IMR-90 (cell line): Measurements from ENCODE around the gene DNAJB12. TPM values are rescaled to one million over a fixed set of nuclear protein-coding genes. Genes with fewer than 3 reads are reported as not detected.

ENCODE experiments used
- ATAC-seq: fragments of 200-7000 bp; cut with Tn5 transposase; 2 replicates; pipeline ENCODE4 v1.9.1; 2020; ENCODE audit warnings: low read depth, mild to moderate bottlenecking, moderate library complexity
- BruUV-seq: library from RNA; stranded (reverse); fragments of 400-500 nt; replicated peaks from 2 replicates; lab custom pipeline; 2021; lab: Mats Ljungman, UMichigan
- CTCF ChIA-PET: fragments of 300-600 bp; formaldehyde crosslinking; extraction: SDS; loops from one replicate; lab custom pipeline; 2021; ENCODE audit warnings: antibody characterized with exemption; lab: Yijun Ruan, JAX
- POLR2A ChIA-PET: fragments of 300-600 bp; sonication (Branson Sonifier 250); formaldehyde crosslinking; loops from one replicate; lab custom pipeline; 2022; ENCODE audit warnings: antibody characterized with exemption; ENCODE audit not compliant: unreplicated experiment; lab: Charles Lee
- DNase-seq: peaks from one replicate; pipeline ENCODE4 v3.0.0; 2013
- H2AFZ ChIP-seq: replicated peaks from 2 replicates; pipeline ENCODE3; 2013; ENCODE audit warnings: low read length, mild to moderate bottlenecking; ENCODE audit not compliant: poor library complexity
- H2AK5ac ChIP-seq: 2 replicates; pipeline ENCODE4 v1.6.1; 2013; ENCODE audit warnings: low read depth, low read length, inconsistent platforms
- H2AK9ac ChIP-seq: replicated peaks from 2 replicates; pipeline ENCODE3; 2013; ENCODE audit warnings: mild to moderate bottlenecking, low read depth, low read length, moderate library complexity; ENCODE audit not compliant: poor library complexity
- H2BK120ac ChIP-seq: 2 replicates; pipeline ENCODE4 v1.6.1; 2013; ENCODE audit warnings: low read depth, low read length, inconsistent platforms
- H2BK15ac ChIP-seq: 3 replicates; pipeline ENCODE4 v1.6.1; 2013; ENCODE audit warnings: low read depth, low read length, inconsistent platforms
- H2BK20ac ChIP-seq: 2 replicates; pipeline ENCODE4 v1.6.1; 2013; ENCODE audit warnings: low read depth, mild to moderate bottlenecking, inconsistent platforms, low read length, moderate library complexity
- H2BK5ac ChIP-seq: 2 replicates; pipeline ENCODE4 v1.6.1; 2013; ENCODE audit warnings: mild to moderate bottlenecking, low read depth, low read length, inconsistent platforms; ENCODE audit not compliant: poor library complexity, severe bottlenecking
- H3K14ac ChIP-seq: replicated peaks from 2 replicates; pipeline ENCODE4 v1.6.1; 2013; ENCODE audit warnings: low read depth, low read length, inconsistent platforms
- H3K18ac ChIP-seq: 2 replicates; pipeline ENCODE4 v1.6.1; 2013; ENCODE audit warnings: low read depth, low read length, control low read depth
- H3K23ac ChIP-seq: 2 replicates; pipeline ENCODE4 v1.6.1; 2013; ENCODE audit warnings: low read depth, low read length, inconsistent platforms
- H3K27ac ChIP-seq: 2 replicates; pipeline ENCODE4 v1.5.1; 2013; ENCODE audit warnings: mild to moderate bottlenecking, control low read depth, low read length; ENCODE audit not compliant: insufficient read depth
- H3K27me3 ChIP-seq: 2 replicates; pipeline ENCODE4 v1.6.1; 2013; ENCODE audit warnings: low read length; ENCODE audit not compliant: control insufficient read depth, insufficient read depth
- H3K36me3 ChIP-seq: 2 replicates; pipeline ENCODE4 v1.6.1; 2013; ENCODE audit warnings: low read length, mixed read lengths; ENCODE audit not compliant: control insufficient read depth, insufficient read depth
- H3K4ac ChIP-seq: 2 replicates; pipeline ENCODE4 v1.6.1; 2013; ENCODE audit warnings: low read depth, low read length, inconsistent platforms
- H3K4me1 ChIP-seq: 2 replicates; pipeline ENCODE4 v1.6.1; 2013; ENCODE audit warnings: low read length, mixed read lengths; ENCODE audit not compliant: control insufficient read depth, insufficient read depth
- H3K4me2 ChIP-seq: 2 replicates; pipeline ENCODE4 v1.6.1; 2013; ENCODE audit warnings: low read depth, mild to moderate bottlenecking, control low read depth, low read length, moderate library complexity
- H3K4me3 ChIP-seq: 2 replicates; pipeline ENCODE4 v1.5.1; 2013; ENCODE audit warnings: low read depth, mild to moderate bottlenecking, control low read depth, low read length, moderate library complexity; ENCODE audit not compliant: insufficient read depth
- H3K56ac ChIP-seq: 2 replicates; pipeline ENCODE4 v1.6.1; 2013; ENCODE audit warnings: low read length, inconsistent platforms; ENCODE audit not compliant: insufficient read depth; ENCODE audit errors: extremely low read depth
- H3K79me1 ChIP-seq, 2 experiments: 2 replicates each; pipeline ENCODE4 v1.6.1; 2013; ENCODE audit warnings: low read length in 2 of 2, inconsistent platforms in 1 of 2, low read depth in 1 of 2
- H3K9ac ChIP-seq: 2 replicates; pipeline ENCODE4 v1.6.1; 2013; ENCODE audit warnings: low read depth, low read length, control low read depth
- H3K9me1 ChIP-seq: 2 replicates; pipeline ENCODE4 v1.6.1; 2013; ENCODE audit warnings: low read length, inconsistent platforms; ENCODE audit not compliant: insufficient read depth
- H3K9me3 ChIP-seq: 2 replicates; pipeline ENCODE4 v1.6.1; 2013; ENCODE audit warnings: low read length; ENCODE audit not compliant: control insufficient read depth, insufficient read depth
- H4K20me1 ChIP-seq: 2 replicates; pipeline ENCODE4 v1.6.1; 2013; ENCODE audit warnings: low read length, inconsistent platforms; ENCODE audit not compliant: insufficient read depth
- H4K5ac ChIP-seq: 2 replicates; pipeline ENCODE4 v1.6.1; 2013; ENCODE audit warnings: mild to moderate bottlenecking, low read depth, low read length, control low read depth
- H4K8ac ChIP-seq, 2 experiments: 2 replicates each; pipeline ENCODE4 v1.6.1; 2013; ENCODE audit warnings: low read depth in 2 of 2, low read length in 2 of 2, control low read depth in 1 of 2, inconsistent platforms in 1 of 2
- H4K91ac ChIP-seq: 2 replicates; pipeline ENCODE4 v1.6.1; 2013; ENCODE audit warnings: low read depth, low read length, inconsistent platforms; ENCODE audit not compliant: insufficient read depth
- BHLHE40 ChIP-seq: fragments of 150-350 bp; IDR thresholded peaks from 2 replicates; pipeline ENCODE4 v1.6.1; 2016; ENCODE audit warnings: mild to moderate bottlenecking, low read depth, low read length
- CEBPB ChIP-seq: IDR thresholded peaks from 2 replicates; pipeline ENCODE4 v1.6.1; 2012; ENCODE audit warnings: low read depth, low read length, improper control_type of control experiment
- CHD1 ChIP-seq: IDR thresholded peaks from 2 replicates; pipeline ENCODE4 v1.6.1; 2012; ENCODE audit warnings: low read depth, low read length, improper control_type of control experiment
- CTCF ChIP-seq: conservative IDR thresholded peaks from 2 replicates; pipeline ENCODE4 v1.5.1; 2012; ENCODE audit warnings: mild to moderate bottlenecking, low read depth, low read length, improper control_type of control experiment
- FOS ChIP-seq: fragments of 150-350 bp; IDR thresholded peaks from 2 replicates; pipeline ENCODE4 v1.6.1; 2016; ENCODE audit warnings: low read depth, low read length
- MAFK ChIP-seq: IDR thresholded peaks from 2 replicates; pipeline ENCODE4 v1.6.1; 2012; ENCODE audit warnings: low read depth, low read length, improper control_type of control experiment
- MAZ ChIP-seq: IDR thresholded peaks from 2 replicates; pipeline ENCODE4 v1.6.1; 2012; ENCODE audit warnings: low read depth, mild to moderate bottlenecking, low read length, improper control_type of control experiment, moderate library complexity, borderline replicate concordance
- MXI1 ChIP-seq: IDR thresholded peaks from 2 replicates; pipeline ENCODE4 v1.6.1; 2012; ENCODE audit warnings: low read depth, mild to moderate bottlenecking, low read length, moderate library complexity, borderline replicate concordance
- NFE2L2 ChIP-seq: fragments of 150-350 bp; IDR thresholded peaks from 2 replicates; pipeline ENCODE4 v1.6.1; 2016; ENCODE audit warnings: low read depth, mild to moderate bottlenecking, low read length
- POLR2A ChIP-seq: IDR thresholded peaks from 2 replicates; pipeline ENCODE4 v1.6.1; 2012; ENCODE audit warnings: mild to moderate bottlenecking, low read depth, low read length
- RAD21 ChIP-seq: IDR thresholded peaks from 2 replicates; pipeline ENCODE4 v1.6.1; 2012; ENCODE audit warnings: low read length, improper control_type of control experiment
- RCOR1 ChIP-seq: IDR thresholded peaks from 2 replicates; pipeline ENCODE4 v1.6.1; 2012; ENCODE audit warnings: mild to moderate bottlenecking, low read length, improper control_type of control experiment; ENCODE audit not compliant: insufficient replicate concordance
- RFX5 ChIP-seq: IDR thresholded peaks from 2 replicates; pipeline ENCODE4 v1.8.0; 2012; ENCODE audit warnings: low read depth, mild to moderate bottlenecking, low read length, moderate library complexity
- SMC3 ChIP-seq: fragments of 150-350 bp; IDR thresholded peaks from 2 replicates; pipeline ENCODE4 v1.6.1; 2016; ENCODE audit warnings: low read depth, mild to moderate bottlenecking, antibody characterized with exemption, low read length, moderate library complexity
- USF2 ChIP-seq: fragments of 150-350 bp; IDR thresholded peaks from 2 replicates; pipeline ENCODE4 v1.6.1; 2017; ENCODE audit warnings: mild to moderate bottlenecking, antibody characterized with exemption, low read length, low read depth
- WGBS, 2 experiments: methylation state at CpG; one replicate each; pipeline versions ENCODE4 v1.1.5 to v1.1.7; 2013; ENCODE audit warnings: missing lambda C conversion rate in 2 of 2; ENCODE audit not compliant: insufficient read length in 1 of 2; ENCODE audit errors: extremely low coverage in 2 of 2; 5-methylcytosine and 5-hydroxymethylcytosine counted together
- dilution Hi-C: fragments of 300-500 bp; cut with HindIII; formaldehyde crosslinking; loops from one replicate; pipeline ENCODE4 v1.14.3; 2018; ENCODE audit warnings: low sequenced_read_pairs; ENCODE audit not compliant: unreplicated experiment
- in situ Hi-C: fragments of 300-500 bp; cut with MboI; formaldehyde crosslinking; loops from 3 replicates; pipeline ENCODE4 v1.14.3; 2019; ENCODE audit warnings: low sequenced_read_pairs, inconsistent platforms, mixed read lengths
- intact Hi-C: fragments of 100-400 bp; cut with micrococcal nuclease; formaldehyde crosslinking; loops from 2 replicates; pipeline ENCODE4 v1.10.0; 2022
- polyA plus RNA-seq, 3 experiments: library from polyadenylated mRNA; depleted of rRNA; stranded (reverse); fragments of >200 nt; gene quantifications; 2 replicates each; pipeline ENCODE4 v1.2.3, GENCODE V29; 2012; ENCODE audit warnings: low replicate concordance in 1 of 3
- total RNA-seq: library from RNA; depleted of rRNA; stranded (reverse); fragments of >200 nt; gene quantifications from 2 replicates; pipeline ENCODE4 v1.2.3, GENCODE V29; 2012
- TF ChIP-seq, protein P1 (sequence below): fragments of 150-350 bp; IDR thresholded peaks from 2 replicates; pipeline ENCODE4 v1.6.1; 2016; ENCODE audit warnings: low read depth, mild to moderate bottlenecking, low read length, moderate library complexity, borderline replicate concordance

DNAJB12 gene
- total and polyA plus RNA-seq, 2 of the 4 experiments (the other 2 are of a cell fraction): 18.3 to 24.0 TPM

GRCh38 chr10:72379062-72379461, 24.3 kb upstream of the DNAJB12 start:
- WGBS, 2 experiments: no CpG with 5 or more reads among the region's 2 CpGs
- ATAC-seq (no peak), DNase-seq (no peak)
- H2AFZ ChIP-seq: no peak overlapping the region
- no peak overlapping the region for H3K23ac ChIP-seq
- ChIA-PET CTCF (no interaction called here), POLR2A (no interaction called here)
- H3K4me2 ChIP-seq: no peak overlapping the region
- no peak overlapping the region for H3K9ac ChIP-seq
- no peak overlapping the region for H2AK5ac ChIP-seq
- no peak overlapping the region for H4K5ac ChIP-seq
- H2BK15ac ChIP-seq: no peak overlapping the region
- no peaks in the 10 kb centered on the region for H3K36me3 ChIP-seq
- BruUV-seq: no TSS peak
- no peak overlapping the region for H3K4ac ChIP-seq
- no peak overlapping the region for H3K27ac ChIP-seq
- no peak overlapping the region for H3K14ac ChIP-seq
- no peak overlapping the region for H3K56ac ChIP-seq
- 0 out of 2 replicates have a peak, but pooled peaks cover 3% of the 10 kb centered on the region for H3K9me1 ChIP-seq
- intact Hi-C loops: loop anchor here (5.0 kb wide), 2 partner anchors 313 to 453 kb away; partner anchors contain the start of gene MCU
- no peak overlapping the region for H3K18ac ChIP-seq
- H3K9me3 ChIP-seq: no peaks in the 10 kb centered on the region
- no peak overlapping the region for H4K8ac ChIP-seq
- no peak overlapping the region for H2BK120ac ChIP-seq
- no peak overlapping the region for H4K91ac ChIP-seq
- H3K27me3 ChIP-seq: no peaks in the 10 kb centered on the region
- H2BK20ac ChIP-seq: no peak overlapping the region
- no peaks in the 10 kb centered on the region; a peak in 1 of 4 replicates for H3K79me1 ChIP-seq
- dilution Hi-C loops: no loop called here
- no peak overlapping the region for H3K4me3 ChIP-seq
- no peak for TF ChIP-seq RFX5
- TF ChIP-seq, protein P1, sequence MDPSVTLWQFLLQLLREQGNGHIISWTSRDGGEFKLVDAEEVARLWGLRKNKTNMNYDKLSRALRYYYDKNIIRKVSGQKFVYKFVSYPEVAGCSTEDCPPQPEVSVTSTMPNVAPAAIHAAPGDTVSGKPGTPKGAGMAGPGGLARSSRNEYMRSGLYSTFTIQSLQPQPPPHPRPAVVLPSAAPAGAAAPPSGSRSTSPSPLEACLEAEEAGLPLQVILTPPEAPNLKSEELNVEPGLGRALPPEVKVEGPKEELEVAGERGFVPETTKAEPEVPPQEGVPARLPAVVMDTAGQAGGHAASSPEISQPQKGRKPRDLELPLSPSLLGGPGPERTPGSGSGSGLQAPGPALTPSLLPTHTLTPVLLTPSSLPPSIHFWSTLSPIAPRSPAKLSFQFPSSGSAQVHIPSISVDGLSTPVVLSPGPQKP: no peak
- TF ChIP-seq MAFK: no peak
- TF ChIP-seq FOS: no peak
- no peak for TF ChIP-seq MXI1
- TF ChIP-seq RAD21: no peak
- TF ChIP-seq CHD1: no peak
- TF ChIP-seq CTCF: no peak
- no peak for TF ChIP-seq SMC3
- TF ChIP-seq POLR2A: no peak
- no peak for TF ChIP-seq BHLHE40
- no peak for TF ChIP-seq RCOR1
- TF ChIP-seq CEBPB: no peak
- TF ChIP-seq NFE2L2: no peak
- TF ChIP-seq USF2: no peak
- TF ChIP-seq MAZ: no peak
- no peaks in the 10 kb centered on the region for H3K4me1 ChIP-seq
- H2BK5ac ChIP-seq: no peak overlapping the region
- in situ Hi-C loops: no loop called here
- no peaks in the 10 kb centered on the region; the same call in 1 of the 2 replicates for H4K20me1 ChIP-seq
- H2AK9ac ChIP-seq: no peak overlapping the region
